Testis (tissue), 2 donors: Measurements from ENCODE around the gene KIF26B.

Experiments used
- POLR2A ChIP-seq: fragments of 450-650 bp; IDR thresholded peaks from one replicate; pipeline ENCODE4 v1.6.1; 2017; ENCODE audit warnings: antibody characterized with exemption, mild to moderate bottlenecking, moderate library complexity
- TF ChIP-seq, protein P1 (sequence below), 3 experiments: fragments of 450-650 bp in 2 of 3; fragments of 200-600 bp in 1 of 3; sonication (generic) in 1 of 3; IDR thresholded peaks; one replicate each; pipeline ENCODE4 v1.5.1; 2016 to 2019; ENCODE audit warnings: antibody characterized with exemption in 3 of 3, mild to moderate bottlenecking in 2 of 3, moderate library complexity in 1 of 3

DNA sequence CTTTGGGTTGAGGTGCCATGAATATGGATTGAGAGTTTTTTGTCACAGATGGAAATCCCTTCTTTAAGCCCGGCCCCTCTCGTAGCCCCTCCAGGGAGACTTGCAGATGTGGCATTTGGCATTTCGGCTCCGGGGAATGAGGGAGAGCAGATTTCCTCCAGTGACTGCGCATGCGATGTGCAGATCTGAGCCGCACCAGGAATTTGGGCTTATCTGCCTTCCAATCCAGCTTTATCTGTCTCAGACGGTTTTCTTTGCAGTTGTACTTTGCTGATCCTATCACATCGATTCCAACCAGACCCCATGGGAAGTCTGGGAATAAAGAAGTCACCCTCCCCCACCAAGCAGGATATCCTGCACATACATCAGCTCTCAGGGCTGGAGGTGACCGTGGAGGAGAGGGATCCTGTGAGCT, 11.7 kb downstream of the KIF26B start:
- TF ChIP-seq, protein P1, sequence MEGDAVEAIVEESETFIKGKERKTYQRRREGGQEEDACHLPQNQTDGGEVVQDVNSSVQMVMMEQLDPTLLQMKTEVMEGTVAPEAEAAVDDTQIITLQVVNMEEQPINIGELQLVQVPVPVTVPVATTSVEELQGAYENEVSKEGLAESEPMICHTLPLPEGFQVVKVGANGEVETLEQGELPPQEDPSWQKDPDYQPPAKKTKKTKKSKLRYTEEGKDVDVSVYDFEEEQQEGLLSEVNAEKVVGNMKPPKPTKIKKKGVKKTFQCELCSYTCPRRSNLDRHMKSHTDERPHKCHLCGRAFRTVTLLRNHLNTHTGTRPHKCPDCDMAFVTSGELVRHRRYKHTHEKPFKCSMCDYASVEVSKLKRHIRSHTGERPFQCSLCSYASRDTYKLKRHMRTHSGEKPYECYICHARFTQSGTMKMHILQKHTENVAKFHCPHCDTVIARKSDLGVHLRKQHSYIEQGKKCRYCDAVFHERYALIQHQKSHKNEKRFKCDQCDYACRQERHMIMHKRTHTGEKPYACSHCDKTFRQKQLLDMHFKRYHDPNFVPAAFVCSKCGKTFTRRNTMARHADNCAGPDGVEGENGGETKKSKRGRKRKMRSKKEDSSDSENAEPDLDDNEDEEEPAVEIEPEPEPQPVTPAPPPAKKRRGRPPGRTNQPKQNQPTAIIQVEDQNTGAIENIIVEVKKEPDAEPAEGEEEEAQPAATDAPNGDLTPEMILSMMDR (IDR thresholded peaks at IDR 0.05), result no peak
- no peak for TF ChIP-seq POLR2A
